ENCODE measurements around the gene LHFPL3. TPM values are rescaled to one million over a fixed set of nuclear protein-coding genes. Genes with fewer than 3 reads are reported as not detected.
A peak's percentile ranks its signal among the peaks of the same experiment; 100 is the strongest.

The LHFPL3 gene
- total and polyA plus RNA-seq, 9 of the 15 experiments (the other 6 are each of a cell fraction or from before 2014, with no cell fraction given): 0.21 to 0.52 TPM; not detected in 7

- peak; percentile 69; the same call in 1 of the 2 replicates for TF ChIP-seq GATAD2A (IDR thresholded peaks at IDR 0.05)
- TF ChIP-seq CBFA2T3 (IDR thresholded peaks at IDR 0.05): peak; percentile 83
- no peak for TF ChIP-seq MXI1 (IDR thresholded peaks at IDR 0.05; ENCODE audit: low read depth, low read length)
- TF ChIP-seq, protein P1, sequence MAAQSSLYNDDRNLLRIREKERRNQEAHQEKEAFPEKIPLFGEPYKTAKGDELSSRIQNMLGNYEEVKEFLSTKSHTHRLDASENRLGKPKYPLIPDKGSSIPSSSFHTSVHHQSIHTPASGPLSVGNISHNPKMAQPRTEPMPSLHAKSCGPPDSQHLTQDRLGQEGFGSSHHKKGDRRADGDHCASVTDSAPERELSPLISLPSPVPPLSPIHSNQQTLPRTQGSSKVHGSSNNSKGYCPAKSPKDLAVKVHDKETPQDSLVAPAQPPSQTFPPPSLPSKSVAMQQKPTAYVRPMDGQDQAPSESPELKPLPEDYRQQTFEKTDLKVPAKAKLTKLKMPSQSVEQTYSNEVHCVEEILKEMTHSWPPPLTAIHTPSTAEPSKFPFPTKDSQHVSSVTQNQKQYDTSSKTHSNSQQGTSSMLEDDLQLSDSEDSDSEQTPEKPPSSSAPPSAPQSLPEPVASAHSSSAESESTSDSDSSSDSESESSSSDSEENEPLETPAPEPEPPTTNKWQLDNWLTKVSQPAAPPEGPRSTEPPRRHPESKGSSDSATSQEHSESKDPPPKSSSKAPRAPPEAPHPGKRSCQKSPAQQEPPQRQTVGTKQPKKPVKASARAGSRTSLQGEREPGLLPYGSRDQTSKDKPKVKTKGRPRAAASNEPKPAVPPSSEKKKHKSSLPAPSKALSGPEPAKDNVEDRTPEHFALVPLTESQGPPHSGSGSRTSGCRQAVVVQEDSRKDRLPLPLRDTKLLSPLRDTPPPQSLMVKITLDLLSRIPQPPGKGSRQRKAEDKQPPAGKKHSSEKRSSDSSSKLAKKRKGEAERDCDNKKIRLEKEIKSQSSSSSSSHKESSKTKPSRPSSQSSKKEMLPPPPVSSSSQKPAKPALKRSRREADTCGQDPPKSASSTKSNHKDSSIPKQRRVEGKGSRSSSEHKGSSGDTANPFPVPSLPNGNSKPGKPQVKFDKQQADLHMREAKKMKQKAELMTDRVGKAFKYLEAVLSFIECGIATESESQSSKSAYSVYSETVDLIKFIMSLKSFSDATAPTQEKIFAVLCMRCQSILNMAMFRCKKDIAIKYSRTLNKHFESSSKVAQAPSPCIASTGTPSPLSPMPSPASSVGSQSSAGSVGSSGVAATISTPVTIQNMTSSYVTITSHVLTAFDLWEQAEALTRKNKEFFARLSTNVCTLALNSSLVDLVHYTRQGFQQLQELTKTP (IDR thresholded peaks at IDR 0.05; ENCODE audit: low read depth in 1 of 2, partially characterized antibody in 2 of 2): peak; percentile 72
- TF ChIP-seq, protein P2, sequence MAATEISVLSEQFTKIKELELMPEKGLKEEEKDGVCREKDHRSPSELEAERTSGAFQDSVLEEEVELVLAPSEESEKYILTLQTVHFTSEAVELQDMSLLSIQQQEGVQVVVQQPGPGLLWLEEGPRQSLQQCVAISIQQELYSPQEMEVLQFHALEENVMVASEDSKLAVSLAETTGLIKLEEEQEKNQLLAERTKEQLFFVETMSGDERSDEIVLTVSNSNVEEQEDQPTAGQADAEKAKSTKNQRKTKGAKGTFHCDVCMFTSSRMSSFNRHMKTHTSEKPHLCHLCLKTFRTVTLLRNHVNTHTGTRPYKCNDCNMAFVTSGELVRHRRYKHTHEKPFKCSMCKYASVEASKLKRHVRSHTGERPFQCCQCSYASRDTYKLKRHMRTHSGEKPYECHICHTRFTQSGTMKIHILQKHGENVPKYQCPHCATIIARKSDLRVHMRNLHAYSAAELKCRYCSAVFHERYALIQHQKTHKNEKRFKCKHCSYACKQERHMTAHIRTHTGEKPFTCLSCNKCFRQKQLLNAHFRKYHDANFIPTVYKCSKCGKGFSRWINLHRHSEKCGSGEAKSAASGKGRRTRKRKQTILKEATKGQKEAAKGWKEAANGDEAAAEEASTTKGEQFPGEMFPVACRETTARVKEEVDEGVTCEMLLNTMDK (IDR thresholded peaks at IDR 0.05; ENCODE audit: borderline replicate concordance, insufficient read depth, low read depth, low read length, poor library complexity, severe bottlenecking): no peak
- TF ChIP-seq TRIM24 (IDR thresholded peaks at IDR 0.05): peak; percentile 69 to 93
- TF ChIP-seq NFYB (IDR thresholded peaks at IDR 0.05; ENCODE audit: extremely low read depth, insufficient read length): peak; percentile 8
- no peak for TF ChIP-seq ZNF143 (CRISPR knock-in tag; IDR thresholded peaks at IDR 0.05)
- peak; percentile 85 for TF ChIP-seq ZNF197 (CRISPR knock-in tag; IDR thresholded peaks at IDR 0.05; ENCODE audit: low read depth)
- no peak for TF ChIP-seq KLF13 (tag; IDR thresholded peaks at IDR 0.05; ENCODE audit: borderline replicate concordance, low read depth)
- peak; percentile 78 for TF ChIP-seq FOSL1 (tag; conservative IDR thresholded peaks at IDR 0.05)
- TF ChIP-seq, protein P3, sequence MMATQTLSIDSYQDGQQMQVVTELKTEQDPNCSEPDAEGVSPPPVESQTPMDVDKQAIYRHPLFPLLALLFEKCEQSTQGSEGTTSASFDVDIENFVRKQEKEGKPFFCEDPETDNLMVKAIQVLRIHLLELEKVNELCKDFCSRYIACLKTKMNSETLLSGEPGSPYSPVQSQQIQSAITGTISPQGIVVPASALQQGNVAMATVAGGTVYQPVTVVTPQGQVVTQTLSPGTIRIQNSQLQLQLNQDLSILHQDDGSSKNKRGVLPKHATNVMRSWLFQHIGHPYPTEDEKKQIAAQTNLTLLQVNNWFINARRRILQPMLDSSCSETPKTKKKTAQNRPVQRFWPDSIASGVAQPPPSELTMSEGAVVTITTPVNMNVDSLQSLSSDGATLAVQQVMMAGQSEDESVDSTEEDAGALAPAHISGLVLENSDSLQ (IDR thresholded peaks at IDR 0.05): peak; percentile 95
- TF ChIP-seq SRSF3 (IDR thresholded peaks at IDR 0.05; ENCODE audit: insufficient read depth, low read length): no peak
- TF ChIP-seq HMG20A (CRISPR knock-in tag; conservative IDR thresholded peaks at IDR 0.05): peak; percentile 91
- TF ChIP-seq ELF1 (tag; IDR thresholded peaks at IDR 0.05): peak; percentile 36; the same call in 1 of the 2 replicates
- TF ChIP-seq ZNF395 (CRISPR knock-in tag; IDR thresholded peaks at IDR 0.05): peak; percentile 64; the same call in 1 of the 2 replicates
- no peak for TF ChIP-seq SIX5 (IDR thresholded peaks at IDR 0.05; ENCODE audit: borderline replicate concordance in 1 of 2, insufficient read depth in 1 of 2, low read depth in 1 of 2, low read length in 2 of 2)
- TF ChIP-seq ZNF766 (CRISPR knock-in tag; conservative IDR thresholded peaks at IDR 0.05): peak; percentile 93
Measured at GRCh38 chr7:104943502-104944343, 615.3 kb downstream of the LHFPL3 start (continued).

Measured in K562 (cell line).